Osteocyte (in vitro differentiated cells): ENCODE results near the gene HTR3A. TPM values are rescaled to one million over a fixed set of nuclear protein-coding genes. Genes with fewer than 3 reads are reported as not detected.

Source experiments
- DNase-seq: peaks from one replicate; pipeline ENCODE4 v3.0.0; 2021; ENCODE audit warnings: mixed read lengths; ENCODE audit not compliant: unreplicated experiment; ENCODE audit errors: extremely low spot score
- H3K27ac Mint-ChIP-seq: one replicate; pipeline ENCODE4 v1.8.0; 2021; ENCODE audit warnings: mild to moderate bottlenecking, mixed read lengths; ENCODE audit not compliant: unreplicated experiment
- H3K27me3 Mint-ChIP-seq: one replicate; pipeline ENCODE4 v1.8.0; 2021; ENCODE audit warnings: mixed read lengths; ENCODE audit not compliant: unreplicated experiment
- H3K36me3 Mint-ChIP-seq: one replicate; pipeline ENCODE4 v1.8.0; 2021; ENCODE audit warnings: mixed read lengths; ENCODE audit not compliant: unreplicated experiment
- H3K4me1 Mint-ChIP-seq: one replicate; pipeline ENCODE4 v1.8.0; 2021; ENCODE audit warnings: mixed read lengths; ENCODE audit not compliant: unreplicated experiment
- H3K4me3 Mint-ChIP-seq: one replicate; pipeline ENCODE4 v1.8.0; 2021; ENCODE audit warnings: mild to moderate bottlenecking, moderate library complexity, mixed read lengths; ENCODE audit not compliant: unreplicated experiment
- H3K9me3 Mint-ChIP-seq: one replicate; pipeline ENCODE4 v1.8.0; 2021; ENCODE audit warnings: mixed read lengths; ENCODE audit not compliant: unreplicated experiment
- CTCF ChIP-seq: fragments of 200-600 bp; sonication (generic); IDR thresholded peaks from 2 replicates; pipeline ENCODE4 v1.5.0; 2021; ENCODE audit warnings: antibody characterized with exemption, mild to moderate bottlenecking, moderate library complexity
- total RNA-seq: library from RNA; stranded (reverse); gene quantifications from 2 replicates; pipeline ENCODE4 v1.2.1, GENCODE V29; 2021

Gene HTR3A
- total RNA-seq, 1 donor from 2014 or later: not detected

DNA sequence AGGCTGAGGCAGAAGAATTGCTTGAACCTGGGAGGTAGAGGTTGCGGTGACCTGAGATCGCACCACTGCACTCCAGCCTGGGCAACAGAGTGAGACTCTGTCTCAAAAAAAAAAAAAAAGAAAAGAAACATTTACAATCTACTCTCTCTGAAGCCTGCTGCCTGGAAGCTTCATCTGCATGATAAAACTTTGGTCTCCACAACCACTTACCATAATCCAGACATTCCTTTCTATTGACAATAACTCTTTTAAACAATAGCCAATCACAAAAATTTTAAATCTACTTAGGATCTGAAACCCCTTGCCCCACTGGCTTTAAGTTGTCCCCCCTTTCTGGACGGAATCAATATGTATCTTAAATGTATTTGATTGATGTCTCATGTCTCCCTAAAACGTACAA is 25.0 kb upstream of the HTR3A start:
- TF ChIP-seq CTCF: no peak
- Mint-ChIP-seq H3K27ac (no peak overlapping the region), H3K36me3 (no peaks in the 10 kb centered on the region), H3K4me1 (no peaks in the 10 kb centered on the region), H3K27me3 (peaks cover 28% of the 10 kb centered on the region), H3K4me3 (no peak overlapping the region), H3K9me3 (no peaks in the 10 kb centered on the region)
- no peak for DNase-seq

DNA sequence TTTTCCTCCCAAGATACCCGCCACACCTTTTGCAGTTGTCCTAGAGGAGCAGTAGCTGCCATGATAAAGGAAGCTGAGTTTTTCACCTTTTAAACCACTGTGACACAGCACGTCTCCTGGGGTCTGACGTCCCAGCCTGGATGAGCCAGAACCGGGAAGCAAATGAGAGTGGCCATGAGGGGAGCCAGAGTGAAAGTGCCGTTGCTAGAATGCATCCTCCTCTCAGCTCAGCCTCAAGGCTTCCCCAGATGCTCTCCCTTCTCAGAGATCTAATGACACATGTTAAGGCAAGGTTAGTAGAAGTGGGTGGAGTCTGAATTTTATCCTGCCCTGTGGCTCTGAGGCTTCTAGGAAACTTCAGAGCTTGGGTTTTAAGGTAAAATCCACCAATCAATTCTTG is 23.4 kb upstream of the HTR3A start:
- no peak overlapping the region for H3K27ac Mint-ChIP-seq
- TF ChIP-seq CTCF: no peak
- H3K36me3 Mint-ChIP-seq: no peaks in the 10 kb centered on the region
- H3K4me3 Mint-ChIP-seq: no peak overlapping the region
- DNase-seq: no peak
- H3K9me3 Mint-ChIP-seq: no peaks in the 10 kb centered on the region
- peaks cover 31% of the 10 kb centered on the region for H3K27me3 Mint-ChIP-seq
- H3K4me1 Mint-ChIP-seq: no peaks in the 10 kb centered on the region

DNA sequence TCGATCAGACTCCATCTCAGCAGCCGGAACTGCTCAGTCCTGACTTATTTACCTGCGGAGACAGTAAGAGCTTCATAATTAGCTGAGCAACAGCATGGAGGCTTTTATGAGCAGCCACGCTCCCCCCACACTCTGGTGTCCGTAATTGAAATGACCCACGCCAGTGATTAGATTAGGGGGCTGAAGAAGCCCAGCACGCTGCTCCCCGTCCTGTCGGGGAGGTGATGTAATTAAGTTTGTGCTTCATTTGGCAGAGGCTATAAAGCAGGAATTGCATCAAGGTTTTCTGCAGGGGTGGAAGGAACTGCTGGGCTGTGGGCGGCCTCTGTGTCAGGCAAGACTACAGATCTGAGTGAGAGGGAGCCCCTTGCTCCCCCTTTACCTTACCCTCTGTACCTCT is 22.8 kb upstream of the HTR3A start:
- Mint-ChIP-seq H3K4me1 (no peaks in the 10 kb centered on the region), H3K4me3 (no peak overlapping the region), H3K36me3 (no peaks in the 10 kb centered on the region), H3K9me3 (no peaks in the 10 kb centered on the region), H3K27ac (no peak overlapping the region), H3K27me3 (peaks cover 34% of the 10 kb centered on the region)
- DNase-seq: no peak
- TF ChIP-seq CTCF: no peak

DNA sequence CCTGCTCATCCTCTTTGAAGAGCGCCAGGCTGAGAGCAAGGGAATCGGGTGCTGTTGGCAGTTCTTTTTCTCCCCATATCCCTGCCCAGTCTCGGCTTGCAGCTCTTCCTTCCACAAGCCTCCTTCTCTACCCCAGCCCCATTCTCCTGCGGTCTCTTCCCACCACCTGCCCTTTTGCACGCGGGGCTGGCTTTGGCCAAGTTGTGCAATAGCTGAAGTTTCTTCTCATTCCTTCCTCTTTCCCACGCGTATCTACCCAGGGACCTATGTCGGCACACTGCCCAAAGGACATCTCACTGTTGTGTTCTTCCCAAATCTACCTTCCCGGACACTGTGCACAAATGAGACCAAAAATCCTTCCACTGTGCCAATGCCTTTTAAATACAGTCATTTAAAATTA is 22.3 kb upstream of the HTR3A start:
- Mint-ChIP-seq H3K36me3 (no peaks in the 10 kb centered on the region), H3K4me3 (no peak overlapping the region), H3K27me3 (peaks cover 37% of the 10 kb centered on the region), H3K27ac (no peak overlapping the region), H3K4me1 (no peaks in the 10 kb centered on the region), H3K9me3 (no peaks in the 10 kb centered on the region)
- DNase-seq: no peak
- TF ChIP-seq CTCF: no peak

- no peaks in the 10 kb centered on the region for H3K4me1 Mint-ChIP-seq
Measured at GRCh38 chr11:113954235-113954634, 20.7 kb upstream of the HTR3A start.

More at GRCh38 chr11:113954235-113954634, 20.7 kb upstream of the HTR3A start:
- Mint-ChIP-seq H3K27ac (no peak overlapping the region), H3K4me3 (no peak overlapping the region), H3K27me3 (peaks cover 44% of the 10 kb centered on the region), H3K9me3 (no peaks in the 10 kb centered on the region), H3K36me3 (no peaks in the 10 kb centered on the region)
- no peak for DNase-seq
- no peak for TF ChIP-seq CTCF
